DOHH2 (cell line): ENCODE measurements around the gene SET.

Source experiments
- H3F3A ChIP-seq: fragments of 200-600 bp; sonication (generic), shearing (Covaris generic); 2 replicates; pipeline ENCODE4 v1.6.0; 2016; ENCODE audit warnings: antibody characterized with exemption, mild to moderate bottlenecking; ENCODE audit not compliant: control insufficient read depth, insufficient read depth
- H3K27ac ChIP-seq: fragments of 200-600 bp; sonication (generic); 2 replicates; pipeline ENCODE4 v1.5.1; 2014; ENCODE audit warnings: low read depth, mild to moderate bottlenecking, low read length, moderate library complexity
- H3K27me3 ChIP-seq: fragments of 200-600 bp; sonication (generic); 2 replicates; pipeline ENCODE4 v1.6.1; 2014; ENCODE audit warnings: mild to moderate bottlenecking, low read length, mixed read lengths; ENCODE audit not compliant: control insufficient read depth
- H3K36me3 ChIP-seq: fragments of 200-600 bp; sonication (generic); 2 replicates; pipeline ENCODE4 v1.6.1; 2014; ENCODE audit warnings: mild to moderate bottlenecking, low read length, moderate library complexity, mixed read lengths; ENCODE audit not compliant: control insufficient read depth
- H3K4me1 ChIP-seq: fragments of 200-600 bp; sonication (generic); 2 replicates; pipeline ENCODE4 v1.6.1; 2014; ENCODE audit warnings: mild to moderate bottlenecking, low read length, mixed read lengths; ENCODE audit not compliant: control insufficient read depth
- H3K4me2 ChIP-seq: fragments of 200-600 bp; sonication (generic); 2 replicates; pipeline ENCODE4 v1.6.0; 2014; ENCODE audit warnings: mild to moderate bottlenecking, low read length, moderate library complexity
- H3K4me3 ChIP-seq: fragments of 200-600 bp; sonication (generic); 2 replicates; pipeline ENCODE4 v1.5.1; 2014; ENCODE audit warnings: mild to moderate bottlenecking, low read length, mixed read lengths
- H3K79me2 ChIP-seq: fragments of 200-600 bp; sonication (generic); 2 replicates; pipeline ENCODE4 v1.6.1; 2014; ENCODE audit warnings: mild to moderate bottlenecking, low read length, mixed read lengths; ENCODE audit not compliant: control insufficient read depth
- H3K9me2 ChIP-seq: fragments of 200-600 bp; sonication (generic); replicated peaks from 2 replicates; pipeline ENCODE4 v1.6.1; 2014; ENCODE audit warnings: mild to moderate bottlenecking, low read length, mixed read lengths; ENCODE audit not compliant: control insufficient read depth
- H3K9me3 ChIP-seq: fragments of 200-600 bp; sonication (generic); 2 replicates; pipeline ENCODE4 v1.6.1; 2014; ENCODE audit warnings: antibody characterized with exemption, low read length, mixed read lengths; ENCODE audit not compliant: control insufficient read depth, insufficient read depth
- H4K20me1 ChIP-seq: fragments of 200-600 bp; sonication (generic); 2 replicates; pipeline ENCODE4 v1.6.0; 2014; ENCODE audit warnings: low read depth, mild to moderate bottlenecking, antibody characterized with exemption, low read length, moderate library complexity; ENCODE audit not compliant: control insufficient read depth, insufficient read depth
- EZH2phosphoT487 ChIP-seq: fragments of 200-600 bp; sonication (generic); IDR thresholded peaks from 2 replicates; pipeline ENCODE4 v1.6.1; 2017; ENCODE audit warnings: borderline replicate concordance, mild to moderate bottlenecking, antibody characterized with exemption, low read length, moderate library complexity, mixed read lengths
- TF ChIP-seq, protein P1 (sequence below): fragments of 200-600 bp; sonication (generic); IDR thresholded peaks from one replicate; pipeline ENCODE4 v1.5.1; 2014; ENCODE audit warnings: antibody characterized with exemption, mild to moderate bottlenecking, low read depth, low read length; ENCODE audit not compliant: poor library complexity, severe bottlenecking

The SET gene

DNA sequence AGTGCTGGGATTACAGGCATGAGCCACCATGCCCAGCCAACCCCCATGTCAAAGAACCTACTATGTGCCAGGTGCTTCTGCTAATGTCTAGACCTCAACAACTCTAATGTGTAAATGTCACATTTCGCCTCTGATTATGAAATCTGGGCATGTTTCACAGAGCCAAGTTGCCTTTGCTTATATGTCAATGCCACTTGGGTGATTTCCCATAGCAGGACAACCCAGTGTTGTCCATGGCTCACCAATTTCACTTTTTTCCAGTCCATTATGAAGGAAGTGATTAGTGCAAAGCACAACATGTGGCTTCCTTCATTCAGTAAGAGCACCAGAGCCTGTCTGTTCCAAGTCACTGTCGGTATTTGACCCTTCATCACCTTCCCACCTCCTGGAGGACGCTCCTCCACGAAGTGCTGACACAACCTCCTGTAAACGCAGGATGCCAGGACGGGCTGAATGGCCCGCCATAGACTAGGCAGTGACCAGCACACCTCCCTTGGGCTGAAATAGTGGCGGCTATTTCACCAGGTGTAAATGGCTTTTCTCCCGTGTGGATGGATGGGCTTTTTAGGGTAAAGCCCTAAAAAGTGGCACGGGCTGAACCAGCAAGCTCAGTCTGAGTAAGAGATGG is 12.3 kb downstream of the SET start:
- peaks cover 8% of the 10 kb centered on the region for H3K36me3 ChIP-seq
- TF ChIP-seq EZH2phosphoT487 = no peak
- TF ChIP-seq, protein P1, sequence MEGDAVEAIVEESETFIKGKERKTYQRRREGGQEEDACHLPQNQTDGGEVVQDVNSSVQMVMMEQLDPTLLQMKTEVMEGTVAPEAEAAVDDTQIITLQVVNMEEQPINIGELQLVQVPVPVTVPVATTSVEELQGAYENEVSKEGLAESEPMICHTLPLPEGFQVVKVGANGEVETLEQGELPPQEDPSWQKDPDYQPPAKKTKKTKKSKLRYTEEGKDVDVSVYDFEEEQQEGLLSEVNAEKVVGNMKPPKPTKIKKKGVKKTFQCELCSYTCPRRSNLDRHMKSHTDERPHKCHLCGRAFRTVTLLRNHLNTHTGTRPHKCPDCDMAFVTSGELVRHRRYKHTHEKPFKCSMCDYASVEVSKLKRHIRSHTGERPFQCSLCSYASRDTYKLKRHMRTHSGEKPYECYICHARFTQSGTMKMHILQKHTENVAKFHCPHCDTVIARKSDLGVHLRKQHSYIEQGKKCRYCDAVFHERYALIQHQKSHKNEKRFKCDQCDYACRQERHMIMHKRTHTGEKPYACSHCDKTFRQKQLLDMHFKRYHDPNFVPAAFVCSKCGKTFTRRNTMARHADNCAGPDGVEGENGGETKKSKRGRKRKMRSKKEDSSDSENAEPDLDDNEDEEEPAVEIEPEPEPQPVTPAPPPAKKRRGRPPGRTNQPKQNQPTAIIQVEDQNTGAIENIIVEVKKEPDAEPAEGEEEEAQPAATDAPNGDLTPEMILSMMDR = no peak
- no peaks in the 10 kb centered on the region for H4K20me1 ChIP-seq
- no peak overlapping the region; the same call in 1 of the 2 replicates for H3K4me2 ChIP-seq
- H3K4me1 ChIP-seq = peaks cover 13% of the 10 kb centered on the region
- no peaks in the 10 kb centered on the region for H3K9me3 ChIP-seq
- peaks cover 3% of the 10 kb centered on the region; the same call in 1 of the 2 replicates for H3K79me2 ChIP-seq
- H3K27me3 ChIP-seq = no peaks in the 10 kb centered on the region
- H3K9me2 ChIP-seq = no peaks in the 10 kb centered on the region
- no peak overlapping the region for H3K4me3 ChIP-seq
- H3F3A ChIP-seq = peaks cover 29% of the 10 kb centered on the region
- H3K27ac ChIP-seq = no peak overlapping the region

DNA sequence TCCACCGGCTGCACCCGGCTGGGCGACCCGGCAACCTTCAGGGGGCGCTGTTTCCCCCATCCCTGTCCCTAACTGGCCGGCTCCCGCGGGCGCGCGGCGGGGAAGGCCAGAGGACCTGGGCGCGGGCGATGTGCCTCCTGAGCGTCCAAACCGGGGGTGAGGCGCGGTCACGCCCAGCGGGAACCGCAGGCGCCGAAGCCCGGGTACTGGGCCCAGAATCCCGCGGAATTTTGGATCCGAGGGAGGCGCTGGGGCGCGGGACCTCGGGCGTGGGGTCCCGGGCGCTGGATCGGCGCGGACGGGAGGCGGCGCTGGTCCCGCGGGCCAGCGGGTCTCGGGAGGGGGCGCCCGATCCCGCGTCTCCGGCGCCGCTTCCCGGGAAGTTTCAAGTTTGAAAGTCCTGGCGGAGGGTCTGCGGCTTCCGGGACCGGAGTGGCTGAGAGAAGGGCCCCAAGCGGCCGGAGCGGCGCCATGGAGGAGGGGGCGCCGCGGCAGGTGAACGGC is 13.5 kb downstream of the SET start, which contains the start of gene PKN3:
PKN3 (plus strand) TSS at position 59 of the 504 bp plus-strand sequence; CDS start at position 472, 413 bp downstream.
- Histone ChIP-seq H3K27ac (no peak within 1 kb of the TSS), H3K36me3 (no peaks in the 10 kb centered on the region), H3K27me3 (no peaks in the 10 kb centered on the region), H4K20me1 (no peaks in the 10 kb centered on the region), H3F3A (peaks cover 17% of the 10 kb centered on the region), H3K4me3 (peak within 1 kb of the TSS; percentile 93), H3K4me2 (peak within 1 kb of the TSS; percentile 87), H3K4me1 (peaks cover 13% of the 10 kb centered on the region), H3K79me2 (peaks cover 3% of the 10 kb centered on the region; the same call in 1 of the 2 replicates), H3K9me2 (no peaks in the 10 kb centered on the region), H3K9me3 (no peaks in the 10 kb centered on the region)
- no peak for TF ChIP-seq EZH2phosphoT487
- TF ChIP-seq, protein P1 = peak; percentile 98

DNA sequence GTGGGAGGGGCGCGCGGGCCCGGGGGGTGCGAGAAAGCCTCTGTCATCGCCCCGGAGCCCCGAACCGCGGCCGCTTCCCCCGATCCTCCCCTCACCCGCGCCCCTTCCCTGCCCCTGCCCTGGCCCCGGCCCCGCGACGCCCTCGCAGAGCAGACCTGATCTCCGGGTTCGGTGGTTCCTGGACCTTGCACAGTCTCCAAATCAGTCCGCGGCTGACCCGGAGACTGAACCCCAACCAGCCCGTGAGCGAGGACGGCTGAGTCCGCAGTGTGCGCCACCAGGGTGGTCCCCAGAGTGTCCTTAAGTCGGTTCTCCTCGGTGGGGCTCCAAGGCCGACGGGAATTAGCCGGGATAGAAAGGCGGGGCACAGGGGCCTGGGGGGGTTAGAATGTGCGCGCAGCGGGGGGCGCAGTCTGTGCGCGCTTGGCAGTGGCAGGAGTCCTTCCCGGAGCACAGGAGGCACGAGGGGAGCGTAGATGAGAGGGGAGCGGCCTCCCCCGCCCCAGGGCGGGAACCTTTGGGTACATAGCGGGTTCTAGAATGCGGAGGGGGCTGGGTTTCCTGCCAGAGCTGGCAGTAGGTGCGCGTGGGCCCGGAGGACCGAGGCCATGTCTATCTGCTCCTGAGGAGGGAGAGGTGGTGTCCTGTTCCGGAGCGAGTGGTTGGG is 14.1 kb downstream of the SET start:
- peak overlapping the region; percentile 93 for H3K4me3 ChIP-seq
- H3K79me2 ChIP-seq = peaks cover 3% of the 10 kb centered on the region; the same call in 1 of the 2 replicates
- H3K36me3 ChIP-seq = no peaks in the 10 kb centered on the region
- no peak overlapping the region for H3K27ac ChIP-seq
- peak overlapping the region; percentile 87 for H3K4me2 ChIP-seq
- peaks cover 13% of the 10 kb centered on the region for H3K4me1 ChIP-seq
- H3F3A ChIP-seq = peaks cover 12% of the 10 kb centered on the region
- H3K9me2 ChIP-seq = no peaks in the 10 kb centered on the region
- TF ChIP-seq, protein P1 = no peak
- no peak for TF ChIP-seq EZH2phosphoT487
- no peaks in the 10 kb centered on the region for H3K27me3 ChIP-seq
- H3K9me3 ChIP-seq = no peaks in the 10 kb centered on the region
- H4K20me1 ChIP-seq = no peaks in the 10 kb centered on the region
